H1 (cell line): Measurements from ENCODE around the gene KRT34. TPM values are rescaled to one million over a fixed set of nuclear protein-coding genes. Genes with fewer than 3 reads are reported as not detected.

Experiments
- BACH1 ChIP-seq: IDR thresholded peaks from 2 replicates; pipeline ENCODE4 v1.6.1; 2012; ENCODE audit warnings: low read length, improper control_type of control experiment
- CHD2 ChIP-seq: IDR thresholded peaks from 2 replicates; pipeline ENCODE4 v1.6.1; 2012; ENCODE audit warnings: low read length, improper control_type of control experiment
- HDAC6 ChIP-seq: IDR thresholded peaks from one replicate; pipeline ENCODE4 v1.7.1; 2012; ENCODE audit warnings: low read depth, mild to moderate bottlenecking, inconsistent platforms, low read length, moderate library complexity
- NRF1 ChIP-seq: IDR thresholded peaks from 2 replicates; pipeline ENCODE4 v1.6.1; 2011; ENCODE audit warnings: mild to moderate bottlenecking, low read depth, low read length, improper control_type of control experiment
- PHF8 ChIP-seq: fragments of 200-600 bp; sonication (generic); conservative IDR thresholded peaks from 2 replicates; pipeline ENCODE4 v1.7.1; 2012; ENCODE audit warnings: low read depth, mild to moderate bottlenecking, inconsistent platforms, low read length, moderate library complexity
- POLR2A ChIP-seq, 2 experiments: IDR thresholded peaks; 1 replicate in 1 of 2; 2 replicates in 1 of 2; pipeline ENCODE4 v1.6.1; 2011; ENCODE audit warnings: low read depth in 2 of 2, low read length in 2 of 2, mild to moderate bottlenecking in 2 of 2; ENCODE audit errors: control extremely low read depth in 1 of 2
- SP1 ChIP-seq: IDR thresholded peaks from 2 replicates; pipeline ENCODE4 v1.6.1; 2011; ENCODE audit warnings: low read depth, low read length
- TEAD4 ChIP-seq: IDR thresholded peaks from 2 replicates; pipeline ENCODE4 v1.6.1; 2012; ENCODE audit warnings: low read depth, low read length, inconsistent platforms, mixed read lengths
- USF2 ChIP-seq: IDR thresholded peaks from 2 replicates; pipeline ENCODE4 v1.6.1; 2011; ENCODE audit warnings: low read length, improper control_type of control experiment
- polyA plus RNA-seq, 7 experiments: library from polyadenylated mRNA; depleted of rRNA in 3 of 7; stranded (reverse) in 5 of 7; unstranded in 2 of 7; fragments of >200 nt in 5 of 7; fragments of 200-250 nt in 2 of 7; gene quantifications; 1 replicate in 5 of 7; 2 replicates in 1 of 7; 4 replicates in 1 of 7; pipeline versions ENCODE4 v1.2.1 to v1.2.3, GENCODE V29; 2011 to 2013; ENCODE audit warnings: missing spikeins in 2 of 7, mixed read lengths in 2 of 7
- total RNA-seq: library from RNA; stranded (reverse); fragmentation: NEBNext Ultra II Directional; extraction: Animal tissue kit (Norgen Biotek cat#: 25700); gene quantifications from 2 replicates; pipeline ENCODE4 v1.2.1, GENCODE V29; 2021
- TF ChIP-seq, protein P1 (sequence below): fragments of 300-600 bp; sonication (generic); IDR thresholded peaks from 2 replicates; pipeline ENCODE4 v1.7.1; 2012; ENCODE audit warnings: low read length, moderate library complexity, mild to moderate bottlenecking, inconsistent platforms; ENCODE audit not compliant: insufficient replicate concordance

Gene KRT34
- total and polyA plus RNA-seq, 2 of the 8 experiments (the other 6 are each of a cell fraction or from before 2014, with no cell fraction given) = not detected

GRCh38 chr17:41340934-41341861 is 40.9 kb downstream of the KRT34 start (continued):
- TF ChIP-seq, protein P1, sequence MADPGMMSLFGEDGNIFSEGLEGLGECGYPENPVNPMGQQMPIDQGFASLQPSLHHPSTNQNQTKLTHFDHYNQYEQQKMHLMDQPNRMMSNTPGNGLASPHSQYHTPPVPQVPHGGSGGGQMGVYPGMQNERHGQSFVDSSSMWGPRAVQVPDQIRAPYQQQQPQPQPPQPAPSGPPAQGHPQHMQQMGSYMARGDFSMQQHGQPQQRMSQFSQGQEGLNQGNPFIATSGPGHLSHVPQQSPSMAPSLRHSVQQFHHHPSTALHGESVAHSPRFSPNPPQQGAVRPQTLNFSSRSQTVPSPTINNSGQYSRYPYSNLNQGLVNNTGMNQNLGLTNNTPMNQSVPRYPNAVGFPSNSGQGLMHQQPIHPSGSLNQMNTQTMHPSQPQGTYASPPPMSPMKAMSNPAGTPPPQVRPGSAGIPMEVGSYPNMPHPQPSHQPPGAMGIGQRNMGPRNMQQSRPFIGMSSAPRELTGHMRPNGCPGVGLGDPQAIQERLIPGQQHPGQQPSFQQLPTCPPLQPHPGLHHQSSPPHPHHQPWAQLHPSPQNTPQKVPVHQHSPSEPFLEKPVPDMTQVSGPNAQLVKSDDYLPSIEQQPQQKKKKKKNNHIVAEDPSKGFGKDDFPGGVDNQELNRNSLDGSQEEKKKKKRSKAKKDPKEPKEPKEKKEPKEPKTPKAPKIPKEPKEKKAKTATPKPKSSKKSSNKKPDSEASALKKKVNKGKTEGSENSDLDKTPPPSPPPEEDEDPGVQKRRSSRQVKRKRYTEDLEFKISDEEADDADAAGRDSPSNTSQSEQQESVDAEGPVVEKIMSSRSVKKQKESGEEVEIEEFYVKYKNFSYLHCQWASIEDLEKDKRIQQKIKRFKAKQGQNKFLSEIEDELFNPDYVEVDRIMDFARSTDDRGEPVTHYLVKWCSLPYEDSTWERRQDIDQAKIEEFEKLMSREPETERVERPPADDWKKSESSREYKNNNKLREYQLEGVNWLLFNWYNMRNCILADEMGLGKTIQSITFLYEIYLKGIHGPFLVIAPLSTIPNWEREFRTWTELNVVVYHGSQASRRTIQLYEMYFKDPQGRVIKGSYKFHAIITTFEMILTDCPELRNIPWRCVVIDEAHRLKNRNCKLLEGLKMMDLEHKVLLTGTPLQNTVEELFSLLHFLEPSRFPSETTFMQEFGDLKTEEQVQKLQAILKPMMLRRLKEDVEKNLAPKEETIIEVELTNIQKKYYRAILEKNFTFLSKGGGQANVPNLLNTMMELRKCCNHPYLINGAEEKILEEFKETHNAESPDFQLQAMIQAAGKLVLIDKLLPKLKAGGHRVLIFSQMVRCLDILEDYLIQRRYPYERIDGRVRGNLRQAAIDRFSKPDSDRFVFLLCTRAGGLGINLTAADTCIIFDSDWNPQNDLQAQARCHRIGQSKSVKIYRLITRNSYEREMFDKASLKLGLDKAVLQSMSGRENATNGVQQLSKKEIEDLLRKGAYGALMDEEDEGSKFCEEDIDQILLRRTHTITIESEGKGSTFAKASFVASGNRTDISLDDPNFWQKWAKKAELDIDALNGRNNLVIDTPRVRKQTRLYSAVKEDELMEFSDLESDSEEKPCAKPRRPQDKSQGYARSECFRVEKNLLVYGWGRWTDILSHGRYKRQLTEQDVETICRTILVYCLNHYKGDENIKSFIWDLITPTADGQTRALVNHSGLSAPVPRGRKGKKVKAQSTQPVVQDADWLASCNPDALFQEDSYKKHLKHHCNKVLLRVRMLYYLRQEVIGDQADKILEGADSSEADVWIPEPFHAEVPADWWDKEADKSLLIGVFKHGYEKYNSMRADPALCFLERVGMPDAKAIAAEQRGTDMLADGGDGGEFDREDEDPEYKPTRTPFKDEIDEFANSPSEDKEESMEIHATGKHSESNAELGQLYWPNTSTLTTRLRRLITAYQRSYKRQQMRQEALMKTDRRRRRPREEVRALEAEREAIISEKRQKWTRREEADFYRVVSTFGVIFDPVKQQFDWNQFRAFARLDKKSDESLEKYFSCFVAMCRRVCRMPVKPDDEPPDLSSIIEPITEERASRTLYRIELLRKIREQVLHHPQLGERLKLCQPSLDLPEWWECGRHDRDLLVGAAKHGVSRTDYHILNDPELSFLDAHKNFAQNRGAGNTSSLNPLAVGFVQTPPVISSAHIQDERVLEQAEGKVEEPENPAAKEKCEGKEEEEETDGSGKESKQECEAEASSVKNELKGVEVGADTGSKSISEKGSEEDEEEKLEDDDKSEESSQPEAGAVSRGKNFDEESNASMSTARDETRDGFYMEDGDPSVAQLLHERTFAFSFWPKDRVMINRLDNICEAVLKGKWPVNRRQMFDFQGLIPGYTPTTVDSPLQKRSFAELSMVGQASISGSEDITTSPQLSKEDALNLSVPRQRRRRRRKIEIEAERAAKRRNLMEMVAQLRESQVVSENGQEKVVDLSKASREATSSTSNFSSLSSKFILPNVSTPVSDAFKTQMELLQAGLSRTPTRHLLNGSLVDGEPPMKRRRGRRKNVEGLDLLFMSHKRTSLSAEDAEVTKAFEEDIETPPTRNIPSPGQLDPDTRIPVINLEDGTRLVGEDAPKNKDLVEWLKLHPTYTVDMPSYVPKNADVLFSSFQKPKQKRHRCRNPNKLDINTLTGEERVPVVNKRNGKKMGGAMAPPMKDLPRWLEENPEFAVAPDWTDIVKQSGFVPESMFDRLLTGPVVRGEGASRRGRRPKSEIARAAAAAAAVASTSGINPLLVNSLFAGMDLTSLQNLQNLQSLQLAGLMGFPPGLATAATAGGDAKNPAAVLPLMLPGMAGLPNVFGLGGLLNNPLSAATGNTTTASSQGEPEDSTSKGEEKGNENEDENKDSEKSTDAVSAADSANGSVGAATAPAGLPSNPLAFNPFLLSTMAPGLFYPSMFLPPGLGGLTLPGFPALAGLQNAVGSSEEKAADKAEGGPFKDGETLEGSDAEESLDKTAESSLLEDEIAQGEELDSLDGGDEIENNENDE = no peak
- TF ChIP-seq PHF8 (no peak), HDAC6 (no peak), POLR2A (IDR thresholded peaks at IDR 0.05; ENCODE audit: control extremely low read depth in 1 of 2, low read depth in 2 of 2, low read length in 2 of 2) (no peak), NRF1 (no peak), USF2 (no peak), BACH1 (no peak), TEAD4 (no peak), CHD2 (no peak), SP1 (no peak)
